ENCODE data around the gene TRAPPC14. TPM values are rescaled to one million over a fixed set of nuclear protein-coding genes. Genes with fewer than 3 reads are reported as not detected.

Gene TRAPPC14
- total and polyA plus RNA-seq, 9 of the 15 experiments (the other 6 are each of a cell fraction or from before 2014, with no cell fraction given), result 0.42 to 45.9 (median 18.2) TPM

DNA sequence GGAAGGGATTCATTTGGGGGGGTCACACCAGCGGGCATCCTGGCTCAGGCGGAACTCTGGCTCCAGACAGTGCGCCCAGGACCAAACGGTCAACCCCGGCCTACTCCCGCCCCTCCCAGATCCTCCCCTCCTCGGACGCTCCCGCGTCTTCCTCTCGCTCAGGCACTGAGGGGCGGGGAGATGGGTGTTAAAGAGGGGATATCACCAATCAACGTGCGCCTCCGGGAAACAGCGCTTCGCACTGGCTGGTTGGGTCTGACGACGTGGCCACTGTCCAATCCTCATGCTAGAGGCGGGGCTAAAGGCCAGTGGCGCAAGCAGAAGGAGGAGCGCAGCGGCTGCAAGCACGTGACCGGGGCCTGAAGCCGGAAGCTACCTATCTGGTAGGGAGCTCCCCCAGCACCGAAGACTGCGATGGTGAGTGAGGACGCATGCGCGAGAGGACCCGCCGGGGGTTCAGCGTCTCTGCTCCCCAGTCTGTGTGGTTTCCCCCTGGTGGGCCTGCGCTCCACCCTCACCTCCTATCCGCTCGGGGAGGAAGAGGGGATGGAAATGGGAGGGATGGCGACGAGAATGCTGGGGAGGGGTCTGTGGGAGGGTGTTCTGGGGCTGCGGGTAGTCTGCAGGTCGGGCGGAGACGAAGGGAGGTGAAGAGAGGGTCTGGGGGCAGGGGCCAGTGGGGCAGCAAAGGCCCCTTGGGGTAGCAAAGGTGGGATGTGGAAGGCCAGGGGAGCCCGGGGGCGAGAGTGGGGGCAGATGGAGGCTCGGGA is 9.8 kb downstream of the TRAPPC14 start, which contains the start of gene LAMTOR4 (continued):
- TF ChIP-seq, protein P1, sequence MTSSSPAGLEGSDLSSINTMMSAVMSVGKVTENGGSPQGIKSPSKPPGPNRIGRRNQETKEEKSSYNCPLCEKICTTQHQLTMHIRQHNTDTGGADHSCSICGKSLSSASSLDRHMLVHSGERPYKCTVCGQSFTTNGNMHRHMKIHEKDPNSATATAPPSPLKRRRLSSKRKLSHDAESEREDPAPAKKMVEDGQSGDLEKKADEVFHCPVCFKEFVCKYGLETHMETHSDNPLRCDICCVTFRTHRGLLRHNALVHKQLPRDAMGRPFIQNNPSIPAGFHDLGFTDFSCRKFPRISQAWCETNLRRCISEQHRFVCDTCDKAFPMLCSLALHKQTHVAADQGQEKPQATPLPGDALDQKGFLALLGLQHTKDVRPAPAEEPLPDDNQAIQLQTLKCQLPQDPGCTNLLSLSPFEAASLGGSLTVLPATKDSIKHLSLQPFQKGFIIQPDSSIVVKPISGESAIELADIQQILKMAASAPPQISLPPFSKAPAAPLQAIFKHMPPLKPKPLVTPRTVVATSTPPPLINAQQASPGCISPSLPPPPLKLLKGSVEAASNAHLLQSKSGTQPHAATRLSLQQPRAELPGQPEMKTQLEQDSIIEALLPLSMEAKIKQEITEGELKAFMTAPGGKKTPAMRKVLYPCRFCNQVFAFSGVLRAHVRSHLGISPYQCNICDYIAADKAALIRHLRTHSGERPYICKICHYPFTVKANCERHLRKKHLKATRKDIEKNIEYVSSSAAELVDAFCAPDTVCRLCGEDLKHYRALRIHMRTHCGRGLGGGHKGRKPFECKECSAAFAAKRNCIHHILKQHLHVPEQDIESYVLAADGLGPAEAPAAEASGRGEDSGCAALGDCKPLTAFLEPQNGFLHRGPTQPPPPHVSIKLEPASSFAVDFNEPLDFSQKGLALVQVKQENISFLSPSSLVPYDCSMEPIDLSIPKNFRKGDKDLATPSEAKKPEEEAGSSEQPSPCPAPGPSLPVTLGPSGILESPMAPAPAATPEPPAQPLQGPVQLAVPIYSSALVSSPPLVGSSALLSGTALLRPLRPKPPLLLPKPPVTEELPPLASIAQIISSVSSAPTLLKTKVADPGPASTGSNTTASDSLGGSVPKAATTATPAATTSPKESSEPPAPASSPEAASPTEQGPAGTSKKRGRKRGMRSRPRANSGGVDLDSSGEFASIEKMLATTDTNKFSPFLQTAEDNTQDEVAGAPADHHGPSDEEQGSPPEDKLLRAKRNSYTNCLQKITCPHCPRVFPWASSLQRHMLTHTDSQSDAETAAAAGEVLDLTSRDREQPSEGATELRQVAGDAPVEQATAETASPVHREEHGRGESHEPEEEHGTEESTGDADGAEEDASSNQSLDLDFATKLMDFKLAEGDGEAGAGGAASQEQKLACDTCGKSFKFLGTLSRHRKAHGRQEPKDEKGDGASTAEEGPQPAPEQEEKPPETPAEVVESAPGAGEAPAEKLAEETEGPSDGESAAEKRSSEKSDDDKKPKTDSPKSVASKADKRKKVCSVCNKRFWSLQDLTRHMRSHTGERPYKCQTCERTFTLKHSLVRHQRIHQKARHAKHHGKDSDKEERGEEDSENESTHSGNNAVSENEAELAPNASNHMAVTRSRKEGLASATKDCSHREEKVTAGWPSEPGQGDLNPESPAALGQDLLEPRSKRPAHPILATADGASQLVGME (CRISPR knock-in tag; IDR thresholded peaks at IDR 0.05), result peak; percentile 49; the same call in 1 of the 2 replicates
- peak; percentile 95 for TF ChIP-seq ELF1 (tag; IDR thresholded peaks at IDR 0.05)
- peak in 1 of 2 experiments; percentile 71; a peak in 1 of 4 replicates for TF ChIP-seq KDM4B (IDR thresholded peaks at IDR 0.05; ENCODE audit: borderline replicate concordance in 2 of 2, low read depth in 1 of 2)
- TF ChIP-seq MEIS2 (IDR thresholded peaks at IDR 0.05; ENCODE audit: partially characterized antibody), result peak; percentile 67
- TF ChIP-seq ZC3H11A (IDR thresholded peaks at IDR 0.05; ENCODE audit: low read depth, low read length), result no peak
- TF ChIP-seq EHMT2 (IDR thresholded peaks at IDR 0.05), result no peak
- peak; percentile 99 for TF ChIP-seq FOS (IDR thresholded peaks at IDR 0.05; ENCODE audit: extremely low read depth, insufficient read length)
- peak; percentile 53; the same call in 1 of the 2 replicates for TF ChIP-seq PHB2 (IDR thresholded peaks at IDR 0.05; ENCODE audit: low read depth)
- no peak for TF ChIP-seq MAFF (IDR thresholded peaks at IDR 0.05; ENCODE audit: low read length)
- peak; percentile 90 for TF ChIP-seq CHD2 (IDR thresholded peaks at IDR 0.05; ENCODE audit: low read depth, low read length)
- peak; percentile 53; the same call in 1 of the 2 replicates for TF ChIP-seq FOXJ2 (tag; IDR thresholded peaks at IDR 0.05)
- TF ChIP-seq, protein P2, sequence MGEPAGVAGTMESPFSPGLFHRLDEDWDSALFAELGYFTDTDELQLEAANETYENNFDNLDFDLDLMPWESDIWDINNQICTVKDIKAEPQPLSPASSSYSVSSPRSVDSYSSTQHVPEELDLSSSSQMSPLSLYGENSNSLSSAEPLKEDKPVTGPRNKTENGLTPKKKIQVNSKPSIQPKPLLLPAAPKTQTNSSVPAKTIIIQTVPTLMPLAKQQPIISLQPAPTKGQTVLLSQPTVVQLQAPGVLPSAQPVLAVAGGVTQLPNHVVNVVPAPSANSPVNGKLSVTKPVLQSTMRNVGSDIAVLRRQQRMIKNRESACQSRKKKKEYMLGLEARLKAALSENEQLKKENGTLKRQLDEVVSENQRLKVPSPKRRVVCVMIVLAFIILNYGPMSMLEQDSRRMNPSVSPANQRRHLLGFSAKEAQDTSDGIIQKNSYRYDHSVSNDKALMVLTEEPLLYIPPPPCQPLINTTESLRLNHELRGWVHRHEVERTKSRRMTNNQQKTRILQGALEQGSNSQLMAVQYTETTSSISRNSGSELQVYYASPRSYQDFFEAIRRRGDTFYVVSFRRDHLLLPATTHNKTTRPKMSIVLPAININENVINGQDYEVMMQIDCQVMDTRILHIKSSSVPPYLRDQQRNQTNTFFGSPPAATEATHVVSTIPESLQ (CRISPR knock-in tag; IDR thresholded peaks at IDR 0.05), result peak; percentile 56; the same call in 1 of the 2 replicates
- TF ChIP-seq PHF20 (IDR thresholded peaks at IDR 0.05; ENCODE audit: partially characterized antibody), result peak; percentile 87
- TF ChIP-seq ZKSCAN1 (IDR thresholded peaks at IDR 0.05; ENCODE audit: low read depth, low read length), result 0 out of 2 replicates have a peak, but pooled peaks have one; percentile 11
- TF ChIP-seq, protein P3, sequence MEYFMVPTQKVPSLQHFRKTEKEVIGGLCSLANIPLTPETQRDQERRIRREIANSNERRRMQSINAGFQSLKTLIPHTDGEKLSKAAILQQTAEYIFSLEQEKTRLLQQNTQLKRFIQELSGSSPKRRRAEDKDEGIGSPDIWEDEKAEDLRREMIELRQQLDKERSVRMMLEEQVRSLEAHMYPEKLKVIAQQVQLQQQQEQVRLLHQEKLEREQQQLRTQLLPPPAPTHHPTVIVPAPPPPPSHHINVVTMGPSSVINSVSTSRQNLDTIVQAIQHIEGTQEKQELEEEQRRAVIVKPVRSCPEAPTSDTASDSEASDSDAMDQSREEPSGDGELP (CRISPR knock-in tag; IDR thresholded peaks at IDR 0.05; ENCODE audit: borderline replicate concordance), result peak; percentile 72
- peak; percentile 99 for TF ChIP-seq BHLHE40 (IDR thresholded peaks at IDR 0.05; ENCODE audit: low read length)
- TF ChIP-seq CBFA2T3 (IDR thresholded peaks at IDR 0.05), result no peak
